Stimulated activated CD8-positive, alpha-beta memory T cell treated with anti-CD3 and anti-CD28 coated beads, Interleukin-2, amount 100 ng/mL, for 1 hour (primary cell): ENCODE measurements around the gene NDUFA11.
"Not testable (repeated sequence)": the region's sequence is repeated elsewhere in the genome, so short reads cannot be mapped to it uniquely, and the experiment has no call there.

Experiments used
- DNase-seq, 2 donors: peaks; one replicate each; pipeline ENCODE4 v3.0.0-alpha.2; 2020; ENCODE audit warnings: low read depth in 2 of 2

The NDUFA11 gene

DNA sequence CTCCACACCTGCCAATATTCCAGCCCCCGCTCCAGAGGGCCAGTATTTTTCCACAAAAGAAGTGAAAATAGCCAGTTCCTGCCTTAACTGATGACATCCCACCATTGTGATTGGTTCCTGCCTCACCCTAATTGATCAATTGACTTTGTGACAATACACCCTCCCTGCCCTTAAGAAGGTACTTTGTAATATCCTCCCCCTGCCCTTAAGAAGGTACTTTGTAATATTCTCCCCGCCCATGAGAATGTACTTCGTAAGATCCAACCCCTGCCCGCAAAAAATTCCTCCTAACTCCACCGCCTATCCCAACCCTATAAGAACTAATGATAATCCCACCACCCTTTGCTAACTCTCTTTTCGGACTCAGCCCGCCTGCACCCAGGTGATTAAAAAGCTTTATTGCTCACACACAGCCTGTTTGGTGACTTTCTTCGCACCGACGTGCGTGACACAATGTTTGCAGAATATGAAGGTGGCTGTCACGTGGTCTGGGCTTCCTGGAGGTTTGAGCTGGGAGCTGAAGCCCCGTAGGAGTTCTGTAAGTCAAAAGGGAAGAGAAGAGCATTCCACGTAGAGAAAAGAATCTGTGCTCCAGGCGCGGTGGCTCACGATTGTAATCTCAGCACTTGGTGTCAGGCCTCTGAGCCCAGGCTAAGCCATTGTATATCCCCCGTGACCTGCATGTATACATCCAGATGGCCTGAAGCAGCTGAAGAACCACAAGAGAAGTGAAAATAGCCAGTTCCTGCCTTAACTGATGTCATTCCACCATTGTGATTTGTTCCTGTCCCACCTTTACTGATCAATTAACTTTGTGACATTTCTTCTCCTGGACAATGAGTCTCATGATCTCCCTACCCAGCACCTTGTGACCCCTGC lies 46.1 kb downstream of the NDUFA11 start:
- no peak for DNase-seq

DNA sequence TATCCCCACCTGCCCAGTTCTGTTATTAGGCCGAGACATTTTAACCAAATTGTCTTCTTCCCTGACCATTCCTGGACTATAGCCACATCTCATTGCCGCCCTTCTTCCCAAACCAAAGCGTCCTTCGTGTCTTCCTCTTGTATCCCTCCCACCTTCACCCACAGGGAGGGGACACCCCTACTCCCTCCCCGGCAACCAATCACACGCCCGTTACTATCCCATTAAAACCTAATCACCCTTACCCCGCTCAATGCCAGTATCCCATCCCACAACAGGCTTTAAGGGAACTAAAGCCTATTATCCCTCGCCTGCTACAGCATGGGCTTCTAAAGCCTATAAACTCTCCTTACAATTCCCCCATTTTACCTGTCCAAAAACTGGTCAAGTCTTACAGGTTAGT lies 48.4 kb downstream of the NDUFA11 start:
- DNase-seq, result not testable (repeated sequence)

DNA sequence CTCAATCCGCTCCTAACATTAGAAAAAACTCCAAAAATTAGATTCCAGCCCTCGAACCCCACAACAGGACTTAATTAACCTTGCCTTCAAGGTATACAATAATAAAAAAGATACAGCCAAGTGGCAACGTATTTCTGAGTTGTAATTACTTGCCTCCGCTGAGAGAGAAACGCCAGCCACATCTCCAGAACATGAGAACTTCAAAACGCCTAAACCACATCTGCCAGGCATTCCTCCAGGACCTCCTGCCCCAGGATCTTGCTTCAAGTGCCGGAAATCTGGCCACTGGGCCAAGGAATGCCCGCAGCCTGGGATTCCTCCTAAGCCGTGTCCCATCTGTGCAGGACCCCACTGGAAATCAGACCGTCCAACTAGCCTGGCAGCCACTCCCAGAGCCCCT lies 49.5 kb downstream of the NDUFA11 start:
- DNase-seq, result not testable (repeated sequence)

DNA sequence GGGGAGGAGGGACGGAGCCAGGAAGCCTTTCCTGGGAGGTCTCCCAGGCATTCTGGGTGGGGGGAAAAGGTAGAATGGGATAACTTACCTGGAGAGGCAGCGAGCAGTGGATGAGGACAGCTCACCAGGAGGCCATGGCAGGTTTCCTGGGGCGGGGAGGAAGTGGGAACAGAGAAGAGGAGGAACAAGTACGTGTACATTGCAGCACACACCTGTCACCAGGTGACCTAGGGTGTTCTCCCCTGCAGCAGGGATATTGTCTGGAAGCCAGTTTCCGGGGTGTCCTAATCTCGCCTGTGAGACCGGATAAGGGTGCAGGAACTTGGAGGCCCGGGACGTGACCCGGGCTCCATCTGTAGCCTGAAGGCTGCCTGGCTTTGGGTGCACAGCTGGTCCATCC lies 52.3 kb downstream of the NDUFA11 start, which contains the start of gene FUT3:
Gene FUT3 (minus strand): TSS at position 148 of the 400 bp plus-strand sequence.
- no peak for DNase-seq

DNA sequence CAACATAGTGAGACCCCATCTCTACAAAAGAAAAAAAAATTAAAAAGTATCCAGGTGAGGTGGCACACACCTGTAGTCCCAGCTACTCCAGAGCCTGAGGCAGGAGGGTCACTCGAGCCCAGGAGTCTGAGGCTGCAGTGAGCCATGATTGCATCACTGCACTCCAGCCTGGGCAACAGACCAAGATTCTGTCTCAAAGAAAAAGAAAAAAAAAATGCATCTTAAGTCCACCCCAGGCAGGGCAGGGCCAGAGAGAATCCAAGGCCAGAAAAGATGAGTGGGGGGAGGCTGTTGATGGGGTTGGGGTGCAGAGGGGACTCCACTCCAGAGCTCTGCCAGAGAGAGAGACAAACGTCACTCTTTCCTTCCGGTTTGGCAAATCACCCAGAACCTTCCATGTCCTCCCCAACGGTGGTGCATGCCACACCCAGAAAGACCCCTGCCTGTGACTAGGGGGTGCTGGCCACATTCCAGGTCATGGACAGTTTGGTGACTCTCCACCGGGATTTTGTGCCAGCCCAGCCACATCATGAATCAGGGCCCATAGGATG lies 52.8 kb downstream of the NDUFA11 start:
- no peak for DNase-seq

DNA sequence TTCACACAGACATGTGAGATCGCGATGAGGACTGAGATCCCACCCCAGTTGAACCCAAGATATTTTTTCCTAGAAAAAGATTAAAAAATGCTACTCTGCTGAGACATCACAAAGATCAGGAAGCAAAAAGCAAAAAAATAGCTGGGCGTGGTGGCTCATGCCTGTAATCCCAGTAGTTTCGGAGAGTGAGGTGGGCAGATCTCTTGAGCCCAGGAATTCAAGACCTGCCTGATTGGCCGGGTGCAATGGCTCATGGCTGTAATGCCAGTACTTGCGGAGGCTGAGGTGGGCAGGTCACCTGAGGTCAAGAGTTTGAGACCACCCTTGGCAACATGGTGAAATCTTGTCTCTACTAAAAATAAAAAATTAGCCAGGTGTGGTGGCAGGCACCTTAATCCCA lies 53.4 kb downstream of the NDUFA11 start:
- no peak for DNase-seq

DNA sequence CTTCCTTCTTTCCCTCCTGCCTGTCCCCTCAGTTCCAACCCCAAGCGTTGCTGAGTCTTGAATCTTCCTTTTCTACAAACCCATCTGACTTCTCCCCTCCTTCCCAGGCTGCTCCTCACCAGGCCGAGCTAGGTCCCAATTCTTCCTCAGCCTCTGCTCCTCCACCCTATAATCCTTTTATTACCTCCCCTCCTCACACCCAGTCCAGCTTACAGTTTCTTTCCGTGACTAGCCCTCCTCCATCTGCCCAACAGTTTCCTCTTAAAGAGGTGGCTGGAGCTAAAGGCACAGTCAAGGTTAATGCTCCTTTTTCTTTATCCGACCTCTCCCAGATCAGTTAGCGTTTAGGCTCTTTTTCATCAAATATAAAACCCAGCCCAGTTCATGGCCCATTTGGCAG lies 55.0 kb downstream of the NDUFA11 start:
- not testable (repeated sequence) for DNase-seq

DNA sequence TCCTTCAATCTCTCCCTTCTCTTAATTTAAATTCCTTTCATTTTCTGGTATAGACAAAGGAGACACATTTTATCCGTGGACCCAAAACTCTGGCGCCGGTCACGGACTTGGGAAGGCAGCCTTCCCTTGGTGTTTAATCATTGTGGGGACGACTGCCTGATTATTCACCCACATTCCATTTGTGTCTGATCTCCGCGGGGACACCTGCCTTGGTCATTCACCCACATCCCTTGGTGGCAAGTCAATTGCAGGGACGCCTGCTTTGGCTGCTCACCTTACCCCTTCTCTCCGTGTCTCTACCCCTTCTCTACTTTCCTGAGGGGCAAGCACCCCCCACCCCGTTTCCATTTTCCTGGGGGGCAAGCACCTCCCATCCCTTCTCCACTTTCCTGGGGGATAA lies 55.7 kb downstream of the NDUFA11 start:
- not testable (repeated sequence) for DNase-seq
